Progenitor cell of endocrine pancreas (in vitro differentiated cells): Measurements from ENCODE around the gene PDGFA. TPM values are rescaled to one million over a fixed set of nuclear protein-coding genes. Genes with fewer than 3 reads are reported as not detected.

Experiments used
- DNase-seq: peaks from one replicate; pipeline ENCODE4 v3.0.0; 2021; ENCODE audit warnings: low spot score; ENCODE audit not compliant: unreplicated experiment
- H3K27ac Mint-ChIP-seq: 2 replicates; pipeline ENCODE4 v1.8.0; 2021; ENCODE audit warnings: mild to moderate bottlenecking, moderate library complexity, mixed read lengths
- H3K27me3 Mint-ChIP-seq: 2 replicates; pipeline ENCODE4 v1.8.0; 2021; ENCODE audit warnings: mixed read lengths
- H3K36me3 Mint-ChIP-seq: 2 replicates; pipeline ENCODE4 v1.8.0; 2022; ENCODE audit warnings: mixed read lengths; ENCODE audit not compliant: insufficient read depth
- H3K4me1 Mint-ChIP-seq: 2 replicates; pipeline ENCODE4 v1.8.0; 2021; ENCODE audit warnings: low read depth, mixed read lengths
- H3K4me3 Mint-ChIP-seq: 2 replicates; pipeline ENCODE4 v1.8.0; 2021; ENCODE audit warnings: low read depth, mild to moderate bottlenecking, moderate library complexity, mixed read lengths
- H3K9me3 Mint-ChIP-seq: 2 replicates; pipeline ENCODE4 v1.8.0; 2021; ENCODE audit warnings: low read depth, mixed read lengths
- total RNA-seq: library from RNA; stranded (reverse); gene quantifications from 2 replicates; pipeline ENCODE4 v1.2.1, GENCODE V29; 2021
- TF ChIP-seq, protein P1 (sequence below): fragments of 200-600 bp; sonication (generic); IDR thresholded peaks from one replicate; pipeline ENCODE4 v1.5.0; 2021; ENCODE audit warnings: antibody characterized with exemption, mild to moderate bottlenecking; ENCODE audit not compliant: unreplicated experiment

Gene PDGFA
- total RNA-seq, 1 donor from 2014 or later: 86.2 TPM

DNA sequence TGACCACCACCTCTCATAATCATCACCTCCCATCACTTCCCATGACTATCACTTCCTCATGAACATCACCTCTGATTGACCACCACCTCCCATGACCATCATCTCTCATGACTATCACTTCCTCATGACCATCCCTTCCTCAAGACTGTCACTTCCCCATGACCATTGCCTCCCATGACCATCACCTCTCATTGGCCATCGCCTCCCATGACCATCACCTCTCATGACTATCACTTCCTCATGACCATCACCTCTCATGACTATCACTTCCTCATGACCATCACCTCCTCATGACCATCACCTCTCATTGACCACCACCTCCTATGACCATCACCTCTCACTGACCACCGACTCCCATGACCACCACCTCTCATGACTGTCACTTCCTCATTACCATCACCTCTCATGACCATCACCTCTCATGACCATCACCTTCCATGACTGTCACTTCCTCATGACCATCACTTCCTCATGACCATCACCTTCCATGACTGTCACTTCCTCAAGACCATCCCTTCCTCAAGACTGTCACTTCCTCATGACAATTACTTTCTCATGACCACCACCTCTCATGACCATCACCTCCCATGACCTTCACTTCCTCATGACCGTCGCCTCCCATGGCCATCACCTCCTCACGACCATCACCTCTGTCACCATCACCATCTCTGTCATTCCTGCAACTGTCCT is 51.6 kb downstream of the PDGFA start:
- Mint-ChIP-seq H3K4me1 (peaks cover 2% of the 10 kb centered on the region), H3K27me3 (no peaks in the 10 kb centered on the region), H3K9me3 (peaks cover 11% of the 10 kb centered on the region), H3K36me3 (peaks cover 2% of the 10 kb centered on the region), H3K27ac (peak overlapping the region; percentile 7), H3K4me3 (no peak overlapping the region)
- no peak for DNase-seq
- TF ChIP-seq, protein P1, sequence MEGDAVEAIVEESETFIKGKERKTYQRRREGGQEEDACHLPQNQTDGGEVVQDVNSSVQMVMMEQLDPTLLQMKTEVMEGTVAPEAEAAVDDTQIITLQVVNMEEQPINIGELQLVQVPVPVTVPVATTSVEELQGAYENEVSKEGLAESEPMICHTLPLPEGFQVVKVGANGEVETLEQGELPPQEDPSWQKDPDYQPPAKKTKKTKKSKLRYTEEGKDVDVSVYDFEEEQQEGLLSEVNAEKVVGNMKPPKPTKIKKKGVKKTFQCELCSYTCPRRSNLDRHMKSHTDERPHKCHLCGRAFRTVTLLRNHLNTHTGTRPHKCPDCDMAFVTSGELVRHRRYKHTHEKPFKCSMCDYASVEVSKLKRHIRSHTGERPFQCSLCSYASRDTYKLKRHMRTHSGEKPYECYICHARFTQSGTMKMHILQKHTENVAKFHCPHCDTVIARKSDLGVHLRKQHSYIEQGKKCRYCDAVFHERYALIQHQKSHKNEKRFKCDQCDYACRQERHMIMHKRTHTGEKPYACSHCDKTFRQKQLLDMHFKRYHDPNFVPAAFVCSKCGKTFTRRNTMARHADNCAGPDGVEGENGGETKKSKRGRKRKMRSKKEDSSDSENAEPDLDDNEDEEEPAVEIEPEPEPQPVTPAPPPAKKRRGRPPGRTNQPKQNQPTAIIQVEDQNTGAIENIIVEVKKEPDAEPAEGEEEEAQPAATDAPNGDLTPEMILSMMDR: no peak

DNA sequence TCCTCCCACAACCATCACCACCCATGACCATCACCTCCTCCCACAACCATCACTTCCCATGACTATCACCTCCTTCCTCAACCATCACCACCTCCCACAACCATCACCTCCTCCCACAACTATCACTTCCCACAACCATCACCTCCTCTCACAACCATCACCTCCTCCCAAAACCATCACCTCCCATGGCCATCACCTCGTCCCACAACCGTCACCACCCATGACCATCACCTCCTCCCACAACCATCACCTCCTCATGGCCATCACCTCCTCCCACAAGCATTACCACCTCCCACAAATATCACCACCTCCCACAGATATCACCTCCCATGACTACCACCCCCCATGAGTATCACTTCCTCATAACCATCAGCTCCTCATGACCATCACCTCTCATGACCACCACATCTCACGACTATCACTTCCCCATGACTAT is 52.2 kb downstream of the PDGFA start:
- Mint-ChIP-seq H3K4me1 (peaks cover 2% of the 10 kb centered on the region), H3K4me3 (no peak overlapping the region), H3K27ac (peak overlapping the region; percentile 7), H3K27me3 (no peaks in the 10 kb centered on the region), H3K9me3 (peaks cover 11% of the 10 kb centered on the region), H3K36me3 (peaks cover 2% of the 10 kb centered on the region)
- no peak for DNase-seq
- TF ChIP-seq, protein P1: no peak

- TF ChIP-seq, protein P1: no peak
- H3K4me3 Mint-ChIP-seq: no peak overlapping the region
- DNase-seq: no peak
- peaks cover 2% of the 10 kb centered on the region for H3K4me1 Mint-ChIP-seq
- peaks cover 11% of the 10 kb centered on the region for H3K9me3 Mint-ChIP-seq
- no peak overlapping the region for H3K27ac Mint-ChIP-seq
- peaks cover 2% of the 10 kb centered on the region for H3K36me3 Mint-ChIP-seq
- no peaks in the 10 kb centered on the region for H3K27me3 Mint-ChIP-seq
Measured at GRCh38 chr7:466465-467191, 53.0 kb downstream of the PDGFA start.

- H3K4me1 Mint-ChIP-seq: peaks cover 6% of the 10 kb centered on the region
- H3K27ac Mint-ChIP-seq: peak overlapping the region; percentile 33
- H3K9me3 Mint-ChIP-seq: peaks cover 11% of the 10 kb centered on the region
- H3K4me3 Mint-ChIP-seq: no peak overlapping the region
- no peaks in the 10 kb centered on the region for H3K27me3 Mint-ChIP-seq
- DNase-seq: no peak
- TF ChIP-seq, protein P1: no peak
- peaks cover 2% of the 10 kb centered on the region for H3K36me3 Mint-ChIP-seq
Measured at GRCh38 chr7:465710-466400, 53.8 kb downstream of the PDGFA start.
